HAP-1 (cell line): ENCODE results near the gene SPIC.
"Not testable (repeated sequence)": the region's sequence is repeated elsewhere in the genome, so short reads cannot be mapped to it uniquely, and the experiment has no call there.

Source experiments
- DNase-seq, 2 experiments: peaks; one replicate each; pipeline ENCODE4 v3.0.0-alpha.2; 2016 to 2020; ENCODE audit warnings: low spot score in 2 of 2
- H3K27me3 ChIP-seq: fragments of 250-450 bp; sonication (Bioruptor Pico); 2 replicates; pipeline ENCODE4 v1.5.1; 2020; ENCODE audit warnings: low read depth, mild to moderate bottlenecking, moderate library complexity
- H3K36me3 ChIP-seq: fragments of 250-450 bp; sonication (Bioruptor Pico); replicated peaks from 2 replicates; pipeline ENCODE4 v1.5.1; 2020; ENCODE audit warnings: mild to moderate bottlenecking
- H3K4me1 ChIP-seq: fragments of 250-450 bp; sonication (Bioruptor Pico); 2 replicates; pipeline ENCODE4 v1.5.1; 2020; ENCODE audit warnings: mild to moderate bottlenecking
- H3K4me3 ChIP-seq: fragments of 250-450 bp; sonication (Bioruptor Pico); 2 replicates; pipeline ENCODE4 v1.5.1; 2020; ENCODE audit warnings: mild to moderate bottlenecking, moderate library complexity
- H3K9me3 ChIP-seq: fragments of 250-450 bp; sonication (Bioruptor Pico); 2 replicates; pipeline ENCODE4 v1.5.1; 2020; ENCODE audit warnings: mild to moderate bottlenecking, moderate library complexity
- in situ Hi-C: fragments of 300-500 bp; cut with MboI; formaldehyde crosslinking; loops from 3 replicates; pipeline ENCODE4 v1.14.3; 2020; ENCODE audit warnings: low sequenced_read_pairs, inconsistent platforms, mixed read lengths

SPIC gene

GRCh38 chr12:101474711-101475386 is at the start of gene SPIC:
Gene SPIC (plus strand): TSS chr12:101475336. CDS start chr12:101476905, 1,569 bp downstream.
- H3K9me3 ChIP-seq, result no peaks in the 10 kb centered on the region
- DNase-seq, result no peak
- peaks cover 2% of the 10 kb centered on the region; the same call in 1 of the 2 replicates for H3K27me3 ChIP-seq
- in situ Hi-C loops, result no loop called here
- no peak within 1 kb of the TSS for H3K4me3 ChIP-seq
- H3K4me1 ChIP-seq, result no peaks in the 10 kb centered on the region
- H3K36me3 ChIP-seq, result no peaks in the 10 kb centered on the region

GRCh38 chr12:101430456-101430855 is 44.7 kb upstream of the SPIC start:
- Histone ChIP-seq H3K27me3 (no peaks in the 10 kb centered on the region), H3K9me3 (no peaks in the 10 kb centered on the region; the same call in 1 of the 2 replicates), H3K36me3 (no peaks in the 10 kb centered on the region), H3K4me1 (no peaks in the 10 kb centered on the region), H3K4me3 (no peak overlapping the region)
- DNase-seq, result no peak
- in situ Hi-C loops, result no loop called here

GRCh38 chr12:101436136-101436535 is 39.0 kb upstream of the SPIC start:
- Histone ChIP-seq H3K36me3 (no peaks in the 10 kb centered on the region), H3K9me3 (0 out of 2 replicates have a peak, but pooled peaks cover 2% of the 10 kb centered on the region), H3K4me1 (peaks cover 14% of the 10 kb centered on the region), H3K27me3 (no peaks in the 10 kb centered on the region), H3K4me3 (no peak overlapping the region)
- in situ Hi-C loops, result no loop called here
- no peak for DNase-seq

GRCh38 chr12:101439236-101439635 is 35.9 kb upstream of the SPIC start:
- H3K4me3 ChIP-seq, result no peak overlapping the region
- H3K4me1 ChIP-seq, result peaks cover 27% of the 10 kb centered on the region
- no peak for DNase-seq
- no peaks in the 10 kb centered on the region for H3K36me3 ChIP-seq
- in situ Hi-C loops, result no loop called here
- H3K27me3 ChIP-seq, result no peaks in the 10 kb centered on the region
- 0 out of 2 replicates have a peak, but pooled peaks cover 2% of the 10 kb centered on the region for H3K9me3 ChIP-seq

GRCh38 chr12:101441461-101442224 is 33.5 kb upstream of the SPIC start:
- in situ Hi-C loops, result no loop called here
- DNase-seq, result no peak

GRCh38 chr12:101455685-101456084 is 19.5 kb upstream of the SPIC start:
- Histone ChIP-seq H3K27me3 (no peaks in the 10 kb centered on the region), H3K36me3 (no peaks in the 10 kb centered on the region), H3K4me3 (no peak overlapping the region), H3K4me1 (0 out of 2 replicates have a peak, but pooled peaks cover 5% of the 10 kb centered on the region), H3K9me3 (0 out of 2 replicates have a peak, but pooled peaks cover 2% of the 10 kb centered on the region)
- DNase-seq, result no peak
- in situ Hi-C loops, result no loop called here

More at GRCh38 chr12:101441461-101442224, 33.5 kb upstream of the SPIC start:
- Histone ChIP-seq H3K36me3 (no peaks in the 10 kb centered on the region), H3K9me3 (0 out of 2 replicates have a peak, but pooled peaks cover 2% of the 10 kb centered on the region), H3K4me3 (no peak overlapping the region), H3K4me1 (peaks cover 27% of the 10 kb centered on the region), H3K27me3 (no peaks in the 10 kb centered on the region)

GRCh38 chr12:101459642-101460346 is 15.3 kb upstream of the SPIC start:
- DNase-seq, result peak; percentile 8 to 25
- H3K27me3 ChIP-seq, result no peaks in the 10 kb centered on the region
- no peak overlapping the region for H3K4me3 ChIP-seq
- H3K4me1 ChIP-seq, result 0 out of 2 replicates have a peak, but pooled peaks cover 5% of the 10 kb centered on the region
- in situ Hi-C loops, result no loop called here
- H3K9me3 ChIP-seq, result 0 out of 2 replicates have a peak, but pooled peaks cover 2% of the 10 kb centered on the region
- no peaks in the 10 kb centered on the region for H3K36me3 ChIP-seq

- no peak for DNase-seq
- H3K4me1 ChIP-seq, result no peaks in the 10 kb centered on the region
- no peaks in the 10 kb centered on the region for H3K36me3 ChIP-seq
- in situ Hi-C loops, result no loop called here
- H3K4me3 ChIP-seq, result no peak overlapping the region
- no peaks in the 10 kb centered on the region for H3K27me3 ChIP-seq
- no peaks in the 10 kb centered on the region for H3K9me3 ChIP-seq
Observed at GRCh38 chr12:101468948-101469347, 6.2 kb upstream of the SPIC start.

- H3K9me3 ChIP-seq, result no peaks in the 10 kb centered on the region
- in situ Hi-C loops, result no loop called here
- H3K4me3 ChIP-seq, result no peak overlapping the region
- no peaks in the 10 kb centered on the region for H3K27me3 ChIP-seq
- H3K36me3 ChIP-seq, result no peaks in the 10 kb centered on the region
- DNase-seq, result no peak
- H3K4me1 ChIP-seq, result no peaks in the 10 kb centered on the region
Observed at GRCh38 chr12:101470939-101471338, 4.2 kb upstream of the SPIC start.

- H3K9me3 ChIP-seq, in situ Hi-C loops, H3K4me3 ChIP-seq, H3K4me1 ChIP-seq, DNase-seq, H3K27me3 ChIP-seq, H3K36me3 ChIP-seq: not testable (repeated sequence)
Observed at GRCh38 chr12:101471878-101472277, 3.3 kb upstream of the SPIC start.

- Histone ChIP-seq H3K36me3 (no peaks in the 10 kb centered on the region), H3K27me3 (peaks cover 2% of the 10 kb centered on the region; the same call in 1 of the 2 replicates), H3K4me3 (no peak overlapping the region), H3K9me3 (no peaks in the 10 kb centered on the region), H3K4me1 (no peaks in the 10 kb centered on the region)
- in situ Hi-C loops, result no loop called here
- no peak for DNase-seq
Observed at GRCh38 chr12:101474248-101474647, 888 bp upstream of the SPIC start.

- no peaks in the 10 kb centered on the region for H3K9me3 ChIP-seq
- H3K36me3 ChIP-seq, result no peaks in the 10 kb centered on the region
- in situ Hi-C loops, result no loop called here
- H3K4me3 ChIP-seq, result no peak overlapping the region
- peaks cover 2% of the 10 kb centered on the region; the same call in 1 of the 2 replicates for H3K27me3 ChIP-seq
- no peak for DNase-seq
- H3K4me1 ChIP-seq, result no peaks in the 10 kb centered on the region
Observed at GRCh38 chr12:101475751-101476305, 692 bp downstream of the SPIC start.

GRCh38 chr12:101480849-101481248 is 5.7 kb downstream of the SPIC start:
- H3K9me3 ChIP-seq, result no peaks in the 10 kb centered on the region
- peak in 1 of 2 experiments; percentile 23 for DNase-seq
- H3K4me1 ChIP-seq, result 0 out of 2 replicates have a peak, but pooled peaks cover 2% of the 10 kb centered on the region
- H3K4me3 ChIP-seq, result no peak overlapping the region
- no peaks in the 10 kb centered on the region for H3K36me3 ChIP-seq
- H3K27me3 ChIP-seq, result peaks cover 2% of the 10 kb centered on the region; the same call in 1 of the 2 replicates
- in situ Hi-C loops, result no loop called here
